IMR-90 (cell line): Measurements from ENCODE around the gene DOK6. TPM values are rescaled to one million over a fixed set of nuclear protein-coding genes. Genes with fewer than 3 reads are reported as not detected.

Experiments used
- ATAC-seq: fragments of 200-7000 bp; cut with Tn5 transposase; 2 replicates; pipeline ENCODE4 v1.9.1; 2020; ENCODE audit warnings: low read depth, mild to moderate bottlenecking, moderate library complexity
- BruUV-seq: library from RNA; stranded (reverse); fragments of 400-500 nt; replicated peaks from 2 replicates; lab custom pipeline; 2021; lab: Mats Ljungman, UMichigan
- CTCF ChIA-PET: fragments of 300-600 bp; formaldehyde crosslinking; extraction: SDS; loops from one replicate; lab custom pipeline; 2021; ENCODE audit warnings: antibody characterized with exemption; lab: Yijun Ruan, JAX
- POLR2A ChIA-PET: fragments of 300-600 bp; sonication (Branson Sonifier 250); formaldehyde crosslinking; loops from one replicate; lab custom pipeline; 2022; ENCODE audit warnings: antibody characterized with exemption; ENCODE audit not compliant: unreplicated experiment; lab: Charles Lee
- DNase-seq: peaks from one replicate; pipeline ENCODE4 v3.0.0; 2013
- H2AFZ ChIP-seq: replicated peaks from 2 replicates; pipeline ENCODE3; 2013; ENCODE audit warnings: low read length, mild to moderate bottlenecking; ENCODE audit not compliant: poor library complexity
- H2AK5ac ChIP-seq: 2 replicates; pipeline ENCODE4 v1.6.1; 2013; ENCODE audit warnings: low read depth, low read length, inconsistent platforms
- H2AK9ac ChIP-seq: replicated peaks from 2 replicates; pipeline ENCODE3; 2013; ENCODE audit warnings: mild to moderate bottlenecking, low read depth, low read length, moderate library complexity; ENCODE audit not compliant: poor library complexity
- H2BK120ac ChIP-seq: 2 replicates; pipeline ENCODE4 v1.6.1; 2013; ENCODE audit warnings: low read depth, low read length, inconsistent platforms
- H2BK15ac ChIP-seq: 3 replicates; pipeline ENCODE4 v1.6.1; 2013; ENCODE audit warnings: low read depth, low read length, inconsistent platforms
- H2BK20ac ChIP-seq: 2 replicates; pipeline ENCODE4 v1.6.1; 2013; ENCODE audit warnings: low read depth, mild to moderate bottlenecking, inconsistent platforms, low read length, moderate library complexity
- H2BK5ac ChIP-seq: 2 replicates; pipeline ENCODE4 v1.6.1; 2013; ENCODE audit warnings: mild to moderate bottlenecking, low read depth, low read length, inconsistent platforms; ENCODE audit not compliant: poor library complexity, severe bottlenecking
- H3K14ac ChIP-seq: replicated peaks from 2 replicates; pipeline ENCODE4 v1.6.1; 2013; ENCODE audit warnings: low read depth, low read length, inconsistent platforms
- H3K18ac ChIP-seq: 2 replicates; pipeline ENCODE4 v1.6.1; 2013; ENCODE audit warnings: low read depth, low read length, control low read depth
- H3K23ac ChIP-seq: 2 replicates; pipeline ENCODE4 v1.6.1; 2013; ENCODE audit warnings: low read depth, low read length, inconsistent platforms
- H3K27ac ChIP-seq: 2 replicates; pipeline ENCODE4 v1.5.1; 2013; ENCODE audit warnings: mild to moderate bottlenecking, control low read depth, low read length; ENCODE audit not compliant: insufficient read depth
- H3K27me3 ChIP-seq: 2 replicates; pipeline ENCODE4 v1.6.1; 2013; ENCODE audit warnings: low read length; ENCODE audit not compliant: control insufficient read depth, insufficient read depth
- H3K36me3 ChIP-seq: 2 replicates; pipeline ENCODE4 v1.6.1; 2013; ENCODE audit warnings: low read length, mixed read lengths; ENCODE audit not compliant: control insufficient read depth, insufficient read depth
- H3K4ac ChIP-seq: 2 replicates; pipeline ENCODE4 v1.6.1; 2013; ENCODE audit warnings: low read depth, low read length, inconsistent platforms
- H3K4me1 ChIP-seq: 2 replicates; pipeline ENCODE4 v1.6.1; 2013; ENCODE audit warnings: low read length, mixed read lengths; ENCODE audit not compliant: control insufficient read depth, insufficient read depth
- H3K4me2 ChIP-seq: 2 replicates; pipeline ENCODE4 v1.6.1; 2013; ENCODE audit warnings: low read depth, mild to moderate bottlenecking, control low read depth, low read length, moderate library complexity
- H3K4me3 ChIP-seq: 2 replicates; pipeline ENCODE4 v1.5.1; 2013; ENCODE audit warnings: low read depth, mild to moderate bottlenecking, control low read depth, low read length, moderate library complexity; ENCODE audit not compliant: insufficient read depth
- H3K56ac ChIP-seq: 2 replicates; pipeline ENCODE4 v1.6.1; 2013; ENCODE audit warnings: low read length, inconsistent platforms; ENCODE audit not compliant: insufficient read depth; ENCODE audit errors: extremely low read depth
- H3K79me1 ChIP-seq, 2 experiments: 2 replicates each; pipeline ENCODE4 v1.6.1; 2013; ENCODE audit warnings: low read length in 2 of 2, inconsistent platforms in 1 of 2, low read depth in 1 of 2
- H3K9ac ChIP-seq: 2 replicates; pipeline ENCODE4 v1.6.1; 2013; ENCODE audit warnings: low read depth, low read length, control low read depth
- H3K9me1 ChIP-seq: 2 replicates; pipeline ENCODE4 v1.6.1; 2013; ENCODE audit warnings: low read length, inconsistent platforms; ENCODE audit not compliant: insufficient read depth
- H3K9me3 ChIP-seq: 2 replicates; pipeline ENCODE4 v1.6.1; 2013; ENCODE audit warnings: low read length; ENCODE audit not compliant: control insufficient read depth, insufficient read depth
- H4K20me1 ChIP-seq: 2 replicates; pipeline ENCODE4 v1.6.1; 2013; ENCODE audit warnings: low read length, inconsistent platforms; ENCODE audit not compliant: insufficient read depth
- H4K5ac ChIP-seq: 2 replicates; pipeline ENCODE4 v1.6.1; 2013; ENCODE audit warnings: mild to moderate bottlenecking, low read depth, low read length, control low read depth
- H4K8ac ChIP-seq, 2 experiments: 2 replicates each; pipeline ENCODE4 v1.6.1; 2013; ENCODE audit warnings: low read depth in 2 of 2, low read length in 2 of 2, control low read depth in 1 of 2, inconsistent platforms in 1 of 2
- H4K91ac ChIP-seq: 2 replicates; pipeline ENCODE4 v1.6.1; 2013; ENCODE audit warnings: low read depth, low read length, inconsistent platforms; ENCODE audit not compliant: insufficient read depth
- BHLHE40 ChIP-seq: fragments of 150-350 bp; IDR thresholded peaks from 2 replicates; pipeline ENCODE4 v1.6.1; 2016; ENCODE audit warnings: mild to moderate bottlenecking, low read depth, low read length
- CHD1 ChIP-seq: IDR thresholded peaks from 2 replicates; pipeline ENCODE4 v1.6.1; 2012; ENCODE audit warnings: low read depth, low read length, improper control_type of control experiment
- CTCF ChIP-seq: conservative IDR thresholded peaks from 2 replicates; pipeline ENCODE4 v1.5.1; 2012; ENCODE audit warnings: mild to moderate bottlenecking, low read depth, low read length, improper control_type of control experiment
- ELK1 ChIP-seq: fragments of 150-350 bp; IDR thresholded peaks from 2 replicates; pipeline ENCODE4 v1.6.1; 2016; ENCODE audit warnings: low read depth, mild to moderate bottlenecking, low read length, moderate library complexity, borderline replicate concordance
- FOS ChIP-seq: fragments of 150-350 bp; IDR thresholded peaks from 2 replicates; pipeline ENCODE4 v1.6.1; 2016; ENCODE audit warnings: low read depth, low read length
- MAFK ChIP-seq: IDR thresholded peaks from 2 replicates; pipeline ENCODE4 v1.6.1; 2012; ENCODE audit warnings: low read depth, low read length, improper control_type of control experiment
- MAZ ChIP-seq: IDR thresholded peaks from 2 replicates; pipeline ENCODE4 v1.6.1; 2012; ENCODE audit warnings: low read depth, mild to moderate bottlenecking, low read length, improper control_type of control experiment, moderate library complexity, borderline replicate concordance
- MXI1 ChIP-seq: IDR thresholded peaks from 2 replicates; pipeline ENCODE4 v1.6.1; 2012; ENCODE audit warnings: low read depth, mild to moderate bottlenecking, low read length, moderate library complexity, borderline replicate concordance
- NFE2L2 ChIP-seq: fragments of 150-350 bp; IDR thresholded peaks from 2 replicates; pipeline ENCODE4 v1.6.1; 2016; ENCODE audit warnings: low read depth, mild to moderate bottlenecking, low read length
- POLR2A ChIP-seq: IDR thresholded peaks from 2 replicates; pipeline ENCODE4 v1.6.1; 2012; ENCODE audit warnings: mild to moderate bottlenecking, low read depth, low read length
- RAD21 ChIP-seq: IDR thresholded peaks from 2 replicates; pipeline ENCODE4 v1.6.1; 2012; ENCODE audit warnings: low read length, improper control_type of control experiment
- RFX5 ChIP-seq: IDR thresholded peaks from 2 replicates; pipeline ENCODE4 v1.8.0; 2012; ENCODE audit warnings: low read depth, mild to moderate bottlenecking, low read length, moderate library complexity
- SMC3 ChIP-seq: fragments of 150-350 bp; IDR thresholded peaks from 2 replicates; pipeline ENCODE4 v1.6.1; 2016; ENCODE audit warnings: low read depth, mild to moderate bottlenecking, antibody characterized with exemption, low read length, moderate library complexity
- USF2 ChIP-seq: fragments of 150-350 bp; IDR thresholded peaks from 2 replicates; pipeline ENCODE4 v1.6.1; 2017; ENCODE audit warnings: mild to moderate bottlenecking, antibody characterized with exemption, low read length, low read depth
- WGBS, 2 experiments: methylation state at CpG; one replicate each; pipeline versions ENCODE4 v1.1.5 to v1.1.7; 2013; ENCODE audit warnings: missing lambda C conversion rate in 2 of 2; ENCODE audit not compliant: insufficient read length in 1 of 2; ENCODE audit errors: extremely low coverage in 2 of 2; 5-methylcytosine and 5-hydroxymethylcytosine counted together
- dilution Hi-C: fragments of 300-500 bp; cut with HindIII; formaldehyde crosslinking; loops from one replicate; pipeline ENCODE4 v1.14.3; 2018; ENCODE audit warnings: low sequenced_read_pairs; ENCODE audit not compliant: unreplicated experiment
- in situ Hi-C: fragments of 300-500 bp; cut with MboI; formaldehyde crosslinking; loops from 3 replicates; pipeline ENCODE4 v1.14.3; 2019; ENCODE audit warnings: low sequenced_read_pairs, inconsistent platforms, mixed read lengths
- intact Hi-C: fragments of 100-400 bp; cut with micrococcal nuclease; formaldehyde crosslinking; loops from 2 replicates; pipeline ENCODE4 v1.10.0; 2022
- polyA plus RNA-seq, 3 experiments: library from polyadenylated mRNA; depleted of rRNA; stranded (reverse); fragments of >200 nt; gene quantifications; 2 replicates each; pipeline ENCODE4 v1.2.3, GENCODE V29; 2012; ENCODE audit warnings: low replicate concordance in 1 of 3
- total RNA-seq: library from RNA; depleted of rRNA; stranded (reverse); fragments of >200 nt; gene quantifications from 2 replicates; pipeline ENCODE4 v1.2.3, GENCODE V29; 2012

Gene DOK6
- total and polyA plus RNA-seq, 2 of the 4 experiments (the other 2 are of a cell fraction), result 1.9 to 2.7 TPM

DNA sequence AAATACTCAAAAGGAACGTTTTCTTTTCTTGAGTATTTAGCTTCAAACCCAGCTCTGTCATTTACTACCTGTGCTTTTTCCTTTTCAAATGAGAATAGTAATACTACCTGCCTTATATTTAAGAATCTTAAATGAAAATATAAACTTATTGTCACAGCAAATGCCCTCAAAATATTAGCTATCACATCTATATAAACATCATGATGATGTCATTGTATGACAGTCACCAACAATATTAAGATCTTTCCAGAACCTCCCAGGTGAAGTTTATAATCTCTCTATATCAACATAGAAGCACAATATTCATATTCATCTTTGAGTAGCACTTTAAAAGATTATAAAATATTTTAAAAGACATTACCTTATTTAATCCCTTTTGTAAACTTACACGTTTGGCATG, 92.2 kb downstream of the DOK6 start:
- no peak overlapping the region for H3K9ac ChIP-seq
- no peak overlapping the region for H2BK120ac ChIP-seq
- H2AK5ac ChIP-seq, result no peak overlapping the region
- in situ Hi-C loops (no loop called here), intact Hi-C loops (loop anchor here (10.0 kb wide), 1 partner anchor 592 kb away; no protein-coding TSS in a partner anchor), dilution Hi-C loops (no loop called here)
- H3K27me3 ChIP-seq, result no peaks in the 10 kb centered on the region
- no TSS peak for BruUV-seq
- no peak overlapping the region for H4K91ac ChIP-seq
- no peak overlapping the region for H2AK9ac ChIP-seq
- no peak overlapping the region for H4K8ac ChIP-seq
- DNase-seq (no peak), ATAC-seq (no peak)
- no peak overlapping the region for H3K18ac ChIP-seq
- no peak overlapping the region for H3K27ac ChIP-seq
- peaks cover 5% of the 10 kb centered on the region for H3K9me3 ChIP-seq
- H2AFZ ChIP-seq, result no peak overlapping the region
- H2BK5ac ChIP-seq, result no peak overlapping the region
- no peak overlapping the region for H4K5ac ChIP-seq
- H3K23ac ChIP-seq, result no peak overlapping the region
- TF ChIP-seq ELK1, result no peak
- TF ChIP-seq SMC3, result no peak
- TF ChIP-seq BHLHE40, result no peak
- TF ChIP-seq NFE2L2, result no peak
- TF ChIP-seq MAZ, result no peak
- TF ChIP-seq CHD1, result no peak
- TF ChIP-seq RAD21, result no peak
- no peak for TF ChIP-seq MAFK
- no peak for TF ChIP-seq RFX5
- TF ChIP-seq POLR2A, result no peak
- no peak for TF ChIP-seq CTCF
- TF ChIP-seq USF2, result no peak
- TF ChIP-seq FOS, result no peak
- no peak for TF ChIP-seq MXI1
- 0 out of 2 replicates have a peak, but pooled peaks cover 2% of the 10 kb centered on the region for H3K9me1 ChIP-seq
- ChIA-PET CTCF (interaction anchor here (0.6 to 0.9 kb wide), 2 partner anchors 10 to 252 kb away, joined by 3 read pairs; no protein-coding TSS in a partner anchor), POLR2A (no interaction called here)
- no peaks in the 10 kb centered on the region for H4K20me1 ChIP-seq
- H3K4me1 ChIP-seq, result no peaks in the 10 kb centered on the region
- H3K4me2 ChIP-seq, result no peak overlapping the region
- no peaks in the 10 kb centered on the region for H3K36me3 ChIP-seq
- no peak overlapping the region for H3K56ac ChIP-seq
- H3K79me1 ChIP-seq, result no peaks in the 10 kb centered on the region
- H3K4ac ChIP-seq, result no peak overlapping the region
- no peak overlapping the region for H3K14ac ChIP-seq
- H2BK15ac ChIP-seq, result no peak overlapping the region
- no peak overlapping the region for H2BK20ac ChIP-seq
- H3K4me3 ChIP-seq, result no peak overlapping the region
- WGBS, 2 experiments, result no CpG with 5 or more reads among the region's 2 CpGs
